WTC11 (cell line): ENCODE measurements around the gene ENO2. TPM values are rescaled to one million over a fixed set of nuclear protein-coding genes. Genes with fewer than 3 reads are reported as not detected.
A peak's percentile ranks its signal among the peaks of the same experiment; 100 is the strongest.

Experiments
- ATF1 ChIP-seq: sonication (generic); formaldehyde crosslinking; IDR thresholded peaks from 2 replicates; pipeline ENCODE4 v1.8.1; 2023; ENCODE audit warnings: mild to moderate bottlenecking, moderate library complexity, missing genetic modification reagents
- CBFB ChIP-seq: sonication (generic); formaldehyde crosslinking; IDR thresholded peaks from 2 replicates; pipeline ENCODE4 v1.8.1; 2022; ENCODE audit warnings: mild to moderate bottlenecking, low read depth, missing genetic modification reagents
- CREB1 ChIP-seq: sonication (generic); formaldehyde crosslinking; IDR thresholded peaks from 2 replicates; pipeline ENCODE4 v1.8.0; 2023; ENCODE audit warnings: mild to moderate bottlenecking, missing genetic modification reagents
- EMX1 ChIP-seq: fragments of 250-450 bp; sonication (Bioruptor Pico); IDR thresholded peaks from 2 replicates; pipeline ENCODE4 v1.8.0; 2021; ENCODE audit warnings: mild to moderate bottlenecking
- FOXK1 ChIP-seq: sonication (generic); formaldehyde crosslinking; IDR thresholded peaks from 2 replicates; pipeline ENCODE4 v1.8.0; 2022; ENCODE audit warnings: mild to moderate bottlenecking, moderate library complexity, missing genetic modification reagents
- GABPB1 ChIP-seq: sonication (generic); formaldehyde crosslinking; IDR thresholded peaks from 2 replicates; pipeline ENCODE4 v1.8.1; 2023; ENCODE audit warnings: mild to moderate bottlenecking, missing genetic modification reagents
- HMGA2 ChIP-seq: fragments of 250-450 bp; sonication (Bioruptor Pico); IDR thresholded peaks from 2 replicates; pipeline ENCODE4 v1.4.0; 2021; ENCODE audit warnings: mild to moderate bottlenecking, moderate library complexity
- MXD4 ChIP-seq: fragments of 250-450 bp; sonication (Bioruptor Pico); IDR thresholded peaks from 2 replicates; pipeline ENCODE4 v1.8.0; 2021; ENCODE audit warnings: mild to moderate bottlenecking, moderate library complexity, borderline replicate concordance
- NR1H2 ChIP-seq: sonication (generic); formaldehyde crosslinking; IDR thresholded peaks from 2 replicates; pipeline ENCODE4 v1.9.0; 2021; ENCODE audit warnings: mild to moderate bottlenecking, moderate library complexity, missing genetic modification reagents
- SMAD3 ChIP-seq: sonication (generic); formaldehyde crosslinking; IDR thresholded peaks from 2 replicates; pipeline ENCODE4 v1.8.0; 2022; ENCODE audit warnings: missing genetic modification reagents, mild to moderate bottlenecking, borderline replicate concordance
- SP1 ChIP-seq: sonication (generic); formaldehyde crosslinking; conservative IDR thresholded peaks from 2 replicates; pipeline ENCODE4 v1.8.1; 2022; ENCODE audit warnings: missing genetic modification reagents
- TCF7 ChIP-seq: sonication (generic); formaldehyde crosslinking; IDR thresholded peaks from 2 replicates; pipeline ENCODE4 v1.8.0; 2022; ENCODE audit warnings: mild to moderate bottlenecking, low read depth, missing genetic modification reagents, moderate library complexity
- ZNF396 ChIP-seq: fragments of 250-450 bp; sonication (Bioruptor Pico); IDR thresholded peaks from 2 replicates; pipeline ENCODE4 v1.8.0; 2021; ENCODE audit warnings: mild to moderate bottlenecking, moderate library complexity, borderline replicate concordance
- ZNF423 ChIP-seq: fragments of 250-450 bp; sonication (Bioruptor Pico); IDR thresholded peaks from 2 replicates; pipeline ENCODE4 v2.1.2; 2022; ENCODE audit warnings: mild to moderate bottlenecking, moderate library complexity
- total RNA-seq: library from RNA; stranded (reverse); gene quantifications from 3 replicates; pipeline ENCODE4 v1.2.3, GENCODE V29; 2021
- TF ChIP-seq, protein P1 (sequence below): sonication (generic); formaldehyde crosslinking; conservative IDR thresholded peaks from 2 replicates; pipeline ENCODE4 v1.8.1; 2022; ENCODE audit warnings: mild to moderate bottlenecking, missing genetic modification reagents
- TF ChIP-seq, protein P2 (sequence below): fragments of 250-450 bp; sonication (Bioruptor Pico); IDR thresholded peaks from 2 replicates; pipeline ENCODE4 v1.9.0; 2021; ENCODE audit warnings: moderate library complexity, mild to moderate bottlenecking, inconsistent platforms, borderline replicate concordance
- TF ChIP-seq, protein P3 (sequence below): sonication (generic); formaldehyde crosslinking; IDR thresholded peaks from 2 replicates; pipeline ENCODE4 v1.8.1; 2022; ENCODE audit warnings: mild to moderate bottlenecking, moderate library complexity, missing genetic modification reagents
- TF ChIP-seq, protein P4 (sequence below): sonication (generic); formaldehyde crosslinking; IDR thresholded peaks from 2 replicates; pipeline ENCODE4 v1.8.0; 2022; ENCODE audit warnings: mild to moderate bottlenecking, missing genetic modification reagents
- TF ChIP-seq, protein P5 (sequence below): sonication (generic); formaldehyde crosslinking; IDR thresholded peaks from 2 replicates; pipeline ENCODE4 v1.8.0; 2022; ENCODE audit warnings: missing genetic modification reagents
- TF ChIP-seq, protein P6 (sequence below): sonication (generic); formaldehyde crosslinking; IDR thresholded peaks from 2 replicates; pipeline ENCODE4 v1.8.0; 2023; ENCODE audit warnings: missing genetic modification reagents, mild to moderate bottlenecking, borderline replicate concordance
- TF ChIP-seq, protein P7 (sequence below): sonication (generic); formaldehyde crosslinking; IDR thresholded peaks from 2 replicates; pipeline ENCODE4 v1.8.1; 2023; ENCODE audit warnings: mild to moderate bottlenecking, missing genetic modification reagents
- TF ChIP-seq, protein P8 (sequence below): fragments of 250-450 bp; sonication (Bioruptor Pico); IDR thresholded peaks from 2 replicates; pipeline ENCODE4 v2.1.2; 2022; ENCODE audit warnings: mild to moderate bottlenecking, moderate library complexity

Gene ENO2
- total RNA-seq, 1 experiment from 2014 or later, result 118 TPM

DNA sequence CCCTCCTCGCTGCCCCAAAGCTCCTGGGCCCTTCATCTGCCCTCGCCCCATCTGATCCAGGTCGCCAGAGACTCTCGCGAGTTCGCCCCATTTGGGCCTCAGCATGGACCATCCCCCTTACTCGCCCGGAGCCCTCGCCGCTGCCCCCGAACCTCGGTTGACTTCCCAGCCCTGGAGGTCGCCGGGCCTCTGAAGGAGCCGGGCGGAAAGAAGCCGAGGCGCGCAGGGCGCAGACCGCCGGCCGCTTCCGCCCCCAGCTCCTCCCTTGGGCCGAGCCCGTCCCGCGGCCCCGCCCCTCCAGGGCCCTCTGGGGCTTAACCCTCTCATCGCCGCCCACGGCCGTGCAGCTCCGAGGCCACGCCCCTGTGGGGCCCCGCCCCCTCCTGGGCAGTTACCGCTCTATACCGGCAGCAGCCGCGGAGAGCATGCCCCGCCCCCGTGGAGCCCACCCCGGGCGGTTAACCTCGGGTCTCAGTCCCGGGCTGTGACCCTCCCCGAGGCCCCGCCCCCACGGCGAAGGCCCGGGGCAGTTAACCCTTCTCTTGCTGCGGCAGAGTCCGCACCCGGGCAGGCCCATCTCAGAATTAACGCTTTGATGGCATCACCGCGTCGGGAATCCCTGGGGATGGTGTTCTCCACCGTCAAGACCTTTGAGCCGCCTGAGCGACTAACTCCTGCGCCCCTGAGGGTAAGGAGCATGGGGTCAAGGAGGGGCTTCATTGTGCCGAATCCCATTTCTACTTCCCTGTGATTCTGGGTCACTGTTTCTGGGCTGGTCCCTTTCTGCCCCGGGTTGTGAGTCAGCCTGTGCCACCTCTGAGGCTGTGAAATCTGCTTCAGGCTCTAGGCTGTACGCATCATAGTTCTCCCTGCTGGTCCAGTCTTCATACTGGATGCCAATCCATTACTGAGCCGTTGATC lies 41.0 kb upstream of the ENO2 start, which contains the start of gene SPSB2 (continued):
- TF ChIP-seq, protein P1, sequence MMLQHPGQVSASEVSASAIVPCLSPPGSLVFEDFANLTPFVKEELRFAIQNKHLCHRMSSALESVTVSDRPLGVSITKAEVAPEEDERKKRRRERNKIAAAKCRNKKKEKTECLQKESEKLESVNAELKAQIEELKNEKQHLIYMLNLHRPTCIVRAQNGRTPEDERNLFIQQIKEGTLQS, result no peak
- TF ChIP-seq CBFB (CRISPR knock-in tag) (0 out of 2 replicates have a peak, but pooled peaks have one; percentile 63), NR1H2 (CRISPR knock-in tag) (no peak), EMX1 (no peak), CREB1 (CRISPR knock-in tag) (0 out of 2 replicates have a peak, but pooled peaks have one; percentile 19), ZNF396 (CRISPR knock-in tag) (no peak), SMAD3 (CRISPR knock-in tag) (peak; percentile 68; the same call in 1 of the 2 replicates), FOXK1 (0 out of 2 replicates have a peak, but pooled peaks have one; percentile 32), MXD4 (CRISPR knock-in tag) (no peak), SP1 (CRISPR knock-in tag) (peak; percentile 99), HMGA2 (CRISPR knock-in tag) (no peak), ATF1 (CRISPR knock-in tag) (no peak), TCF7 (CRISPR knock-in tag) (no peak), ZNF423 (CRISPR knock-in tag) (no peak), GABPB1 (peak; percentile 51)
- TF ChIP-seq, protein P2, sequence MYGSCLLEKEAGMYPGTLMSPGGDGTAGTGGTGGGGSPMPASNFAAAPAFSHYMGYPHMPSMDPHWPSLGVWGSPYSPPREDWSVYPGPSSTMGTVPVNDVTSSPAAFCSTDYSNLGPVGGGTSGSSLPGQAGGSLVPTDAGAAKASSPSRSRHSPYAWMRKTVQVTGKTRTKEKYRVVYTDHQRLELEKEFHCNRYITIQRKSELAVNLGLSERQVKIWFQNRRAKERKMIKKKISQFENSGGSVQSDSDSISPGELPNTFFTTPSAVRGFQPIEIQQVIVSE (CRISPR knock-in tag), result no peak
- TF ChIP-seq, protein P3, sequence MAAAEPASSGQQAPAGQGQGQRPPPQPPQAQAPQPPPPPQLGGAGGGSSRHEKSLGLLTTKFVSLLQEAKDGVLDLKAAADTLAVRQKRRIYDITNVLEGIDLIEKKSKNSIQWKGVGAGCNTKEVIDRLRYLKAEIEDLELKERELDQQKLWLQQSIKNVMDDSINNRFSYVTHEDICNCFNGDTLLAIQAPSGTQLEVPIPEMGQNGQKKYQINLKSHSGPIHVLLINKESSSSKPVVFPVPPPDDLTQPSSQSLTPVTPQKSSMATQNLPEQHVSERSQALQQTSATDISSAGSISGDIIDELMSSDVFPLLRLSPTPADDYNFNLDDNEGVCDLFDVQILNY, result peak; percentile 84; the same call in 1 of the 2 replicates
- TF ChIP-seq, protein P4, sequence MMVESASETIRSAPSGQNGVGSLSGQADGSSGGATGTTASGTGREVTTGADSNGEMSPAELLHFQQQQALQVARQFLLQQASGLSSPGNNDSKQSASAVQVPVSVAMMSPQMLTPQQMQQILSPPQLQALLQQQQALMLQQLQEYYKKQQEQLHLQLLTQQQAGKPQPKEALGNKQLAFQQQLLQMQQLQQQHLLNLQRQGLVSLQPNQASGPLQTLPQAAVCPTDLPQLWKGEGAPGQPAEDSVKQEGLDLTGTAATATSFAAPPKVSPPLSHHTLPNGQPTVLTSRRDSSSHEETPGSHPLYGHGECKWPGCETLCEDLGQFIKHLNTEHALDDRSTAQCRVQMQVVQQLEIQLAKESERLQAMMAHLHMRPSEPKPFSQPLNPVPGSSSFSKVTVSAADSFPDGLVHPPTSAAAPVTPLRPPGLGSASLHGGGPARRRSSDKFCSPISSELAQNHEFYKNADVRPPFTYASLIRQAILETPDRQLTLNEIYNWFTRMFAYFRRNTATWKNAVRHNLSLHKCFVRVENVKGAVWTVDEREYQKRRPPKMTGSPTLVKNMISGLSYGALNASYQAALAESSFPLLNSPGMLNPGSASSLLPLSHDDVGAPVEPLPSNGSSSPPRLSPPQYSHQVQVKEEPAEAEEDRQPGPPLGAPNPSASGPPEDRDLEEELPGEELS (CRISPR knock-in tag), result no peak
- TF ChIP-seq, protein P5, sequence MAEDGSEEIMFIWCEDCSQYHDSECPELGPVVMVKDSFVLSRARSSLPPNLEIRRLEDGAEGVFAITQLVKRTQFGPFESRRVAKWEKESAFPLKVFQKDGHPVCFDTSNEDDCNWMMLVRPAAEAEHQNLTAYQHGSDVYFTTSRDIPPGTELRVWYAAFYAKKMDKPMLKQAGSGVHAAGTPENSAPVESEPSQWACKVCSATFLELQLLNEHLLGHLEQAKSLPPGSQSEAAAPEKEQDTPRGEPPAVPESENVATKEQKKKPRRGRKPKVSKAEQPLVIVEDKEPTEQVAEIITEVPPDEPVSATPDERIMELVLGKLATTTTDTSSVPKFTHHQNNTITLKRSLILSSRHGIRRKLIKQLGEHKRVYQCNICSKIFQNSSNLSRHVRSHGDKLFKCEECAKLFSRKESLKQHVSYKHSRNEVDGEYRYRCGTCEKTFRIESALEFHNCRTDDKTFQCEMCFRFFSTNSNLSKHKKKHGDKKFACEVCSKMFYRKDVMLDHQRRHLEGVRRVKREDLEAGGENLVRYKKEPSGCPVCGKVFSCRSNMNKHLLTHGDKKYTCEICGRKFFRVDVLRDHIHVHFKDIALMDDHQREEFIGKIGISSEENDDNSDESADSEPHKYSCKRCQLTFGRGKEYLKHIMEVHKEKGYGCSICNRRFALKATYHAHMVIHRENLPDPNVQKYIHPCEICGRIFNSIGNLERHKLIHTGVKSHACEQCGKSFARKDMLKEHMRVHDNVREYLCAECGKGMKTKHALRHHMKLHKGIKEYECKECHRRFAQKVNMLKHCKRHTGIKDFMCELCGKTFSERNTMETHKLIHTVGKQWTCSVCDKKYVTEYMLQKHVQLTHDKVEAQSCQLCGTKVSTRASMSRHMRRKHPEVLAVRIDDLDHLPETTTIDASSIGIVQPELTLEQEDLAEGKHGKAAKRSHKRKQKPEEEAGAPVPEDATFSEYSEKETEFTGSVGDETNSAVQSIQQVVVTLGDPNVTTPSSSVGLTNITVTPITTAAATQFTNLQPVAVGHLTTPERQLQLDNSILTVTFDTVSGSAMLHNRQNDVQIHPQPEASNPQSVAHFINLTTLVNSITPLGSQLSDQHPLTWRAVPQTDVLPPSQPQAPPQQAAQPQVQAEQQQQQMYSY (CRISPR knock-in tag), result no peak; the same call in 1 of the 2 replicates
- TF ChIP-seq, protein P6, sequence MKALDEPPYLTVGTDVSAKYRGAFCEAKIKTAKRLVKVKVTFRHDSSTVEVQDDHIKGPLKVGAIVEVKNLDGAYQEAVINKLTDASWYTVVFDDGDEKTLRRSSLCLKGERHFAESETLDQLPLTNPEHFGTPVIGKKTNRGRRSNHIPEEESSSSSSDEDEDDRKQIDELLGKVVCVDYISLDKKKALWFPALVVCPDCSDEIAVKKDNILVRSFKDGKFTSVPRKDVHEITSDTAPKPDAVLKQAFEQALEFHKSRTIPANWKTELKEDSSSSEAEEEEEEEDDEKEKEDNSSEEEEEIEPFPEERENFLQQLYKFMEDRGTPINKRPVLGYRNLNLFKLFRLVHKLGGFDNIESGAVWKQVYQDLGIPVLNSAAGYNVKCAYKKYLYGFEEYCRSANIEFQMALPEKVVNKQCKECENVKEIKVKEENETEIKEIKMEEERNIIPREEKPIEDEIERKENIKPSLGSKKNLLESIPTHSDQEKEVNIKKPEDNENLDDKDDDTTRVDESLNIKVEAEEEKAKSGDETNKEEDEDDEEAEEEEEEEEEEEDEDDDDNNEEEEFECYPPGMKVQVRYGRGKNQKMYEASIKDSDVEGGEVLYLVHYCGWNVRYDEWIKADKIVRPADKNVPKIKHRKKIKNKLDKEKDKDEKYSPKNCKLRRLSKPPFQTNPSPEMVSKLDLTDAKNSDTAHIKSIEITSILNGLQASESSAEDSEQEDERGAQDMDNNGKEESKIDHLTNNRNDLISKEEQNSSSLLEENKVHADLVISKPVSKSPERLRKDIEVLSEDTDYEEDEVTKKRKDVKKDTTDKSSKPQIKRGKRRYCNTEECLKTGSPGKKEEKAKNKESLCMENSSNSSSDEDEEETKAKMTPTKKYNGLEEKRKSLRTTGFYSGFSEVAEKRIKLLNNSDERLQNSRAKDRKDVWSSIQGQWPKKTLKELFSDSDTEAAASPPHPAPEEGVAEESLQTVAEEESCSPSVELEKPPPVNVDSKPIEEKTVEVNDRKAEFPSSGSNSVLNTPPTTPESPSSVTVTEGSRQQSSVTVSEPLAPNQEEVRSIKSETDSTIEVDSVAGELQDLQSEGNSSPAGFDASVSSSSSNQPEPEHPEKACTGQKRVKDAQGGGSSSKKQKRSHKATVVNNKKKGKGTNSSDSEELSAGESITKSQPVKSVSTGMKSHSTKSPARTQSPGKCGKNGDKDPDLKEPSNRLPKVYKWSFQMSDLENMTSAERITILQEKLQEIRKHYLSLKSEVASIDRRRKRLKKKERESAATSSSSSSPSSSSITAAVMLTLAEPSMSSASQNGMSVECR, result peak; percentile 81; the same call in 1 of the 2 replicates
- TF ChIP-seq, protein P7, sequence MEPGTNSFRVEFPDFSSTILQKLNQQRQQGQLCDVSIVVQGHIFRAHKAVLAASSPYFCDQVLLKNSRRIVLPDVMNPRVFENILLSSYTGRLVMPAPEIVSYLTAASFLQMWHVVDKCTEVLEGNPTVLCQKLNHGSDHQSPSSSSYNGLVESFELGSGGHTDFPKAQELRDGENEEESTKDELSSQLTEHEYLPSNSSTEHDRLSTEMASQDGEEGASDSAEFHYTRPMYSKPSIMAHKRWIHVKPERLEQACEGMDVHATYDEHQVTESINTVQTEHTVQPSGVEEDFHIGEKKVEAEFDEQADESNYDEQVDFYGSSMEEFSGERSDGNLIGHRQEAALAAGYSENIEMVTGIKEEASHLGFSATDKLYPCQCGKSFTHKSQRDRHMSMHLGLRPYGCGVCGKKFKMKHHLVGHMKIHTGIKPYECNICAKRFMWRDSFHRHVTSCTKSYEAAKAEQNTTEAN, result peak; percentile 31; the same call in 1 of the 2 replicates
- TF ChIP-seq, protein P8, sequence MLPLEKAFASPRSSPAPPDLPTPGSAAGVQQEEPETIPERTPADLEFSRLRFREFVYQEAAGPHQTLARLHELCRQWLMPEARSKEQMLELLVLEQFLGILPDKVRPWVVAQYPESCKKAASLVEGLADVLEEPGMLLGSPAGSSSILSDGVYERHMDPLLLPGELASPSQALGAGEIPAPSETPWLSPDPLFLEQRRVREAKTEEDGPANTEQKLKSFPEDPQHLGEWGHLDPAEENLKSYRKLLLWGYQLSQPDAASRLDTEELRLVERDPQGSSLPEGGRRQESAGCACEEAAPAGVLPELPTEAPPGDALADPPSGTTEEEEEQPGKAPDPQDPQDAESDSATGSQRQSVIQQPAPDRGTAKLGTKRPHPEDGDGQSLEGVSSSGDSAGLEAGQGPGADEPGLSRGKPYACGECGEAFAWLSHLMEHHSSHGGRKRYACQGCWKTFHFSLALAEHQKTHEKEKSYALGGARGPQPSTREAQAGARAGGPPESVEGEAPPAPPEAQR (CRISPR knock-in tag), result no peak
